ENCODE measurements around the gene LRRC3B. TPM values are rescaled to one million over a fixed set of nuclear protein-coding genes. Genes with fewer than 3 reads are reported as not detected.
"Not testable (repeated sequence)": the region's sequence is repeated elsewhere in the genome, so short reads cannot be mapped to it uniquely, and the experiment has no call there.

The LRRC3B gene, protein sequence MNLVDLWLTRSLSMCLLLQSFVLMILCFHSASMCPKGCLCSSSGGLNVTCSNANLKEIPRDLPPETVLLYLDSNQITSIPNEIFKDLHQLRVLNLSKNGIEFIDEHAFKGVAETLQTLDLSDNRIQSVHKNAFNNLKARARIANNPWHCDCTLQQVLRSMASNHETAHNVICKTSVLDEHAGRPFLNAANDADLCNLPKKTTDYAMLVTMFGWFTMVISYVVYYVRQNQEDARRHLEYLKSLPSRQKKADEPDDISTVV
- 1.7 TPM for polyA plus RNA-seq (2013, experiment 1 of 2)
- 1.7 TPM for polyA plus RNA-seq (2013, experiment 2 of 2)

GRCh38 chr3:26622621-26623418 lies at the start of gene LRRC3B:
Gene LRRC3B, plus strand, starts transcription at chr3:26622772. Its CDS starts 86,901 bp downstream, at chr3:26709673.
- H3K36me3 ChIP-seq (ENCODE audit: insufficient read depth, low read length) = no peaks in the 10 kb centered on the region
- peaks cover 92% of the 10 kb centered on the region for H3K27me3 ChIP-seq (ENCODE audit: insufficient read depth, low read length)
- H3K27ac ChIP-seq (ENCODE audit: low read depth, low read length) = no peak within 1 kb of the TSS
- WGBS = under 1% methylated on average over 72 of the region's 72 CpGs
- peak within 1 kb of the TSS; percentile 57 for H3K4me3 ChIP-seq (ENCODE audit: low read length)
- no peaks in the 10 kb centered on the region for H3K9me3 ChIP-seq (ENCODE audit: insufficient read depth, low read depth, low read length)
- H3K9ac ChIP-seq (ENCODE audit: low read depth, low read length) = peak within 1 kb of the TSS; percentile 44
- peaks cover 13% of the 10 kb centered on the region for H3K4me1 ChIP-seq (ENCODE audit: insufficient read depth, low read length)

- Histone ChIP-seq H3K36me3 (ENCODE audit: insufficient read depth, low read length) (no peaks in the 10 kb centered on the region), H3K9ac (ENCODE audit: low read depth, low read length) (no peak overlapping the region), H3K4me3 (ENCODE audit: low read length) (no peak overlapping the region), H3K9me3 (ENCODE audit: insufficient read depth, low read depth, low read length) (no peaks in the 10 kb centered on the region), H3K27ac (ENCODE audit: low read depth, low read length) (no peak overlapping the region), H3K27me3 (ENCODE audit: insufficient read depth, low read length) (no peaks in the 10 kb centered on the region), H3K4me1 (ENCODE audit: insufficient read depth, low read length) (no peaks in the 10 kb centered on the region)
Measured at GRCh38 chr3:26574766-26575165, 47.8 kb upstream of the LRRC3B start.

GRCh38 chr3:26579116-26579515 lies 43.5 kb upstream of the LRRC3B start:
- Histone ChIP-seq H3K9me3 (ENCODE audit: insufficient read depth, low read depth, low read length) (no peaks in the 10 kb centered on the region), H3K4me1 (ENCODE audit: insufficient read depth, low read length) (no peaks in the 10 kb centered on the region), H3K4me3 (ENCODE audit: low read length) (no peak overlapping the region), H3K36me3 (ENCODE audit: insufficient read depth, low read length) (no peaks in the 10 kb centered on the region), H3K27me3 (ENCODE audit: insufficient read depth, low read length) (no peaks in the 10 kb centered on the region), H3K9ac (ENCODE audit: low read depth, low read length) (no peak overlapping the region), H3K27ac (ENCODE audit: low read depth, low read length) (no peak overlapping the region)
- 85% methylated on average over 1 of the region's 1 CpG for WGBS

GRCh38 chr3:26587571-26587970 lies 35.0 kb upstream of the LRRC3B start:
- H3K4me1 ChIP-seq (ENCODE audit: insufficient read depth, low read length) = no peaks in the 10 kb centered on the region
- no peaks in the 10 kb centered on the region for H3K27me3 ChIP-seq (ENCODE audit: insufficient read depth, low read length)
- H3K4me3 ChIP-seq (ENCODE audit: low read length) = no peak overlapping the region
- H3K27ac ChIP-seq (ENCODE audit: low read depth, low read length) = no peak overlapping the region
- H3K9ac ChIP-seq (ENCODE audit: low read depth, low read length) = no peak overlapping the region
- no peaks in the 10 kb centered on the region for H3K9me3 ChIP-seq (ENCODE audit: insufficient read depth, low read depth, low read length)
- WGBS = 94% methylated on average over 4 of the region's 4 CpGs
- no peaks in the 10 kb centered on the region for H3K36me3 ChIP-seq (ENCODE audit: insufficient read depth, low read length)

DNA sequence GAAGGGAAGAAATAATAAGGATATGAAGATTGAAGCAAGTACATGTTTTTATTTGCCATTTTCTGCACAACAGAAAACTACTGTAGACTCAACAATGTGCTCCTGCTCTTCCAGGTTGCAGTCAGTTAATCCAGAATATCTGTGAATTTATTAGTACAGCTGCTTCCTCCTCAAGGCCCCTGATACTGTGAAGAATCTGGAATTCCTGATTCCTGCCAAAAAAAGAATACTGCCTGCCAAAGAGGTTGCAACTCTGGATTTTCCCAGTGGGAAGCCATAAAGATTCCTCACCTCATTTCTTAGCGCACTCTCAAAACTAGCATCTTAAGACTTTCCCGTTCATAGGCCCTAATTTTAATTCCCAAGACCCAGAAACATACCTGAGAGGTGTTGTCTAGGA lies 33.6 kb upstream of the LRRC3B start:
- 71% methylated on average over 2 of the region's 2 CpGs for WGBS
- H3K9ac ChIP-seq (ENCODE audit: low read depth, low read length) = no peak overlapping the region
- H3K27ac ChIP-seq (ENCODE audit: low read depth, low read length) = no peak overlapping the region
- H3K4me3 ChIP-seq (ENCODE audit: low read length) = no peak overlapping the region
- no peaks in the 10 kb centered on the region for H3K9me3 ChIP-seq (ENCODE audit: insufficient read depth, low read depth, low read length)
- H3K27me3 ChIP-seq (ENCODE audit: insufficient read depth, low read length) = no peaks in the 10 kb centered on the region
- no peaks in the 10 kb centered on the region for H3K4me1 ChIP-seq (ENCODE audit: insufficient read depth, low read length)
- H3K36me3 ChIP-seq (ENCODE audit: insufficient read depth, low read length) = no peaks in the 10 kb centered on the region

- no peak overlapping the region for H3K9ac ChIP-seq (ENCODE audit: low read depth, low read length)
- H3K4me1 ChIP-seq (ENCODE audit: insufficient read depth, low read length) = no peaks in the 10 kb centered on the region
- no peaks in the 10 kb centered on the region for H3K9me3 ChIP-seq (ENCODE audit: insufficient read depth, low read depth, low read length)
- no CpG with 5 or more reads among the region's 1 CpG for WGBS
- H3K27ac ChIP-seq (ENCODE audit: low read depth, low read length) = no peak overlapping the region
- no peaks in the 10 kb centered on the region for H3K36me3 ChIP-seq (ENCODE audit: insufficient read depth, low read length)
- no peaks in the 10 kb centered on the region for H3K27me3 ChIP-seq (ENCODE audit: insufficient read depth, low read length)
- no peak overlapping the region for H3K4me3 ChIP-seq (ENCODE audit: low read length)
Measured at GRCh38 chr3:26589678-26590077, 32.9 kb upstream of the LRRC3B start.

DNA sequence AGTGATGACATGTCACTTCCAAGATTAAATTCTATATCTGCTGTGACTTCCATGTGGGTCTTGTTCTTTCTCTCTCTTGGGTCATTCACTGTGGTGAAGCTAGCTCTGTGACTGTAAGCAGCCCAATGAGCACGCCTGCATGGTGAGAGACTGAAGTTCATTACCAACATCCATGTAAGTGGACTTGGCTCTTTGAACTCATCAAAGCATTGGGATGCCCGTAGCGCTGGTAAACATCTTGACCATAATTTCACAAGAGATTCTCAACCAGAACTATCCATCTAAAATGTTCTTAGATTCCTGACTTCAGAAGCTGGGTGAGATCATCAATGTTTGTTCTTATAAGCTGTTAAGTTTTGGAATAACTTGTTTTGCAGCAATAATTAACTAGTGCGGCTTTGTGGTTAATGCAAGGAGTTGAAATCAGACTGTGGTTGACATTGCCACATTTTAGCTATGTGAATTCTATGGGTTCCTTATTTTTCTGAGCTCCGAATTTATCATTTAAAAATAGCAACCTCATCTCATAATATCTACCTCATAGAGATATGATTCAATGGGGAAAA lies 31.6 kb upstream of the LRRC3B start:
- WGBS = 96% methylated on average over 4 of the region's 5 CpGs
- no peak overlapping the region for H3K4me3 ChIP-seq (ENCODE audit: low read length)
- H3K9ac ChIP-seq (ENCODE audit: low read depth, low read length) = no peak overlapping the region
- H3K36me3 ChIP-seq (ENCODE audit: insufficient read depth, low read length) = no peaks in the 10 kb centered on the region
- no peak overlapping the region for H3K27ac ChIP-seq (ENCODE audit: low read depth, low read length)
- no peaks in the 10 kb centered on the region for H3K4me1 ChIP-seq (ENCODE audit: insufficient read depth, low read length)
- no peaks in the 10 kb centered on the region for H3K9me3 ChIP-seq (ENCODE audit: insufficient read depth, low read depth, low read length)
- no peaks in the 10 kb centered on the region for H3K27me3 ChIP-seq (ENCODE audit: insufficient read depth, low read length)

DNA sequence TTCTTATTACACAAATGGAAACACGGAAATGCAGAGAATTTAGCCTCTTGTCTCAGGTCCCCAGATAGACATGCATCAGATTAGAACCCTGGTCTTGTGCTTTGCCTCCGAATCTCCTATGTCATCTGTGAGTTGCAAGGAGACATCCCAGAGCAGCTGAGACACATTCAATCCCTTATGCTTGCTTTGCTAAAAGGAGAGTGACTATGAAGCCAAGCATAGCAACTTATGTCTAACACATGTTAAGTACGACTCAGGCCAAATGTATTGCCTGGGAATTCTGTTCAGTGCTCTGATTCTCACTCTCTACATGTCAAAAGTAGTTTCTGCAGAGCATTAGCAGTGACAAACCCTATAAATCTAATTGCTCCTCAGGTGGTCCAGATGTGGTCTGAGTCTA lies 30.6 kb upstream of the LRRC3B start:
- H3K4me1 ChIP-seq (ENCODE audit: insufficient read depth, low read length) = no peaks in the 10 kb centered on the region
- no peak overlapping the region for H3K27ac ChIP-seq (ENCODE audit: low read depth, low read length)
- no peak overlapping the region for H3K9ac ChIP-seq (ENCODE audit: low read depth, low read length)
- H3K27me3 ChIP-seq (ENCODE audit: insufficient read depth, low read length) = no peaks in the 10 kb centered on the region
- no peaks in the 10 kb centered on the region for H3K36me3 ChIP-seq (ENCODE audit: insufficient read depth, low read length)
- H3K9me3 ChIP-seq (ENCODE audit: insufficient read depth, low read depth, low read length) = no peaks in the 10 kb centered on the region
- WGBS = 91% methylated on average over 3 of the region's 3 CpGs
- H3K4me3 ChIP-seq (ENCODE audit: low read length) = no peak overlapping the region

GRCh38 chr3:26592451-26592850 lies 30.1 kb upstream of the LRRC3B start:
- Histone ChIP-seq H3K4me1 (ENCODE audit: insufficient read depth, low read length) (no peaks in the 10 kb centered on the region), H3K36me3 (ENCODE audit: insufficient read depth, low read length) (no peaks in the 10 kb centered on the region), H3K9me3 (ENCODE audit: insufficient read depth, low read depth, low read length) (no peaks in the 10 kb centered on the region), H3K9ac (ENCODE audit: low read depth, low read length) (no peak overlapping the region), H3K27ac (ENCODE audit: low read depth, low read length) (no peak overlapping the region), H3K4me3 (ENCODE audit: low read length) (no peak overlapping the region), H3K27me3 (ENCODE audit: insufficient read depth, low read length) (no peaks in the 10 kb centered on the region)
- WGBS = 85% methylated on average over 4 of the region's 4 CpGs

DNA sequence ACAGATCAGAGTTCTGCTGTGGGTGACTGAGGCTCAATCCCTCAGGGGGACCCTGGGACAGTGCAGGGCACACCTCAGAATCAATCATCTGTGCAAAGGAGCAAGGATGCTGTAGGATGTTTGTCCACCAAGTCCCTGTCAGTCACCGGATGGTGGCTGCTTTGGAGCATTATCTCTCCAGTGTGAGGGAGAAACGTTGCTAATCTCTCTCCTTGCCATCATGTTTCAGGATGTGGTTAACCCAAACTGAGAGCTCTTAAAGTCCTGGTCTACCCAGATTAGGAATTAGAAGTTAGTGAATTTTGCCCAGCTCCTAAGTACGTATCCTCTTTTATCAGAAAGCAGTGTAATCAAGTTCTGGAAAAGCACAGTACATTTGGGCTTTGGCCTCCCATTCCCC lies 26.2 kb upstream of the LRRC3B start:
- Histone ChIP-seq H3K36me3 (ENCODE audit: insufficient read depth, low read length) (no peaks in the 10 kb centered on the region), H3K27me3 (ENCODE audit: insufficient read depth, low read length) (no peaks in the 10 kb centered on the region), H3K4me1 (ENCODE audit: insufficient read depth, low read length) (no peaks in the 10 kb centered on the region), H3K4me3 (ENCODE audit: low read length) (no peak overlapping the region), H3K9ac (ENCODE audit: low read depth, low read length) (no peak overlapping the region), H3K9me3 (ENCODE audit: insufficient read depth, low read depth, low read length) (no peaks in the 10 kb centered on the region), H3K27ac (ENCODE audit: low read depth, low read length) (no peak overlapping the region)
- WGBS = 94% methylated on average over 3 of the region's 3 CpGs

DNA sequence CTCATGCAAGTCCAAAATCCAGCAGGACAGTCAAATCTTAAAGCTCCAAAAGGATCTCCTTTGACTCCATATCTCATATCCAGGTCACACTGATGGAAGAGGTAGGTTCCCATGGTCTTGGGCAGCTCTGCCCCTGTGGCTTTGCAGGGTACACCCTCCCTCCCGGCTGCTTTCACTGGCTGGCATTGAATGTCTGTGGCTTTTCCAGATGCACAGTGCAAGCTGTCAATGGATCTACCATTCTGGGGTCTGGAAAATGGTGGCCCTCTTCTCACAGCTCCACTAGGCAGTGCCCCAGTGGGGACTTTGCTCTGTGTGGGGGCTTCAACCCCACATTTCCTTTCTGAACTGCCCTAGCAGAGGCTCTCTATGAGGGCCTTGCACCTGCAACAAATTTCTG lies 19.3 kb upstream of the LRRC3B start:
- H3K4me3 ChIP-seq (ENCODE audit: low read length); H3K27me3 ChIP-seq (ENCODE audit: insufficient read depth, low read length); H3K9ac ChIP-seq (ENCODE audit: low read depth, low read length); H3K36me3 ChIP-seq (ENCODE audit: insufficient read depth, low read length); H3K27ac ChIP-seq (ENCODE audit: low read depth, low read length); H3K4me1 ChIP-seq (ENCODE audit: insufficient read depth, low read length): not testable (repeated sequence)
- H3K9me3 ChIP-seq (ENCODE audit: insufficient read depth, low read depth, low read length) = peaks cover 25% of the 10 kb centered on the region
- WGBS = 100% methylated on average over 1 of the region's 1 CpG
